ENCODE results near the gene KLF18.

KLF18 gene

DNA sequence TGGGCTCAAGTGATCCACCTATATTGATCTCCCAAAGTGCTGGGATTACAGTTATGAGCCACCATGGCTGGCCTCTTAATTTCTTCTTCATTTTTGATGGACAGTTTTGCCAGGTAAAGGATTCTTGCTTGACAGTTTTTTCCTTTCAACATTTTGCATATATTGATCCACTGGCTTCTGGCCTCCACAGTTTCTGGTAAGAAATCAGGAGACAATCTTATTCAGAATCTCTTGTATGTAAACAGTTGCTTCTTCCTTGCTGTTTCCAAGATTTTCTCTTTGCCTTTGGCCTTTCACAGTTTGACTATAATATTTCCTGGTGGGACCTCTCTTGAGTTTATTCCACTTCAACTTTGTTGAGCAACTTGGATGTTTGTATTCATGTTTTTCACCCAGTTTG, 20.1 kb upstream of the KLF18 start:
- Histone ChIP-seq H3K9ac (ENCODE audit: low read length) (no peak overlapping the region), H4K8ac (ENCODE audit: low read depth, low read length) (no peak overlapping the region), H2BK120ac (ENCODE audit: insufficient read depth, low read length, poor library complexity) (no peak overlapping the region), H3K27me3 (ENCODE audit: insufficient read depth, low read length) (no peaks in the 10 kb centered on the region), H3K4me3 (ENCODE audit: low read depth, low read length) (no peak overlapping the region), H4K91ac (ENCODE audit: low read depth, low read length) (no peak overlapping the region), H3K4ac (ENCODE audit: low read depth, low read length) (no peak overlapping the region), H3K9me3 (ENCODE audit: insufficient read depth, low read depth, low read length) (no peaks in the 10 kb centered on the region), H3K4me2 (ENCODE audit: low read length) (no peak overlapping the region), H2BK5ac (ENCODE audit: low read depth, low read length, poor library complexity) (no peak overlapping the region), H3K79me2 (ENCODE audit: control insufficient read depth, insufficient read depth, low read length, poor library complexity) (no peaks in the 10 kb centered on the region), H3K14ac (ENCODE audit: low read length) (no peak overlapping the region), H3K79me1 (ENCODE audit: low read length) (no peaks in the 10 kb centered on the region), H3K4me1 (ENCODE audit: control insufficient read depth in 1 of 2, insufficient read depth in 2 of 2, low read length in 2 of 2) (no peaks in the 10 kb centered on the region), H2AFZ (ENCODE audit: insufficient read depth, low read length, poor library complexity) (no peak overlapping the region), H3K36me3 (ENCODE audit: control insufficient read depth in 1 of 2, insufficient read depth in 2 of 2, low read length in 2 of 2) (no peaks in the 10 kb centered on the region), H3K27ac (ENCODE audit: low read depth, low read length) (no peak overlapping the region), H3K18ac (ENCODE audit: low read length) (no peak overlapping the region), H2BK12ac (ENCODE audit: low read length) (no peak overlapping the region), H3K23ac (ENCODE audit: low read length) (no peak overlapping the region), H2AK5ac (ENCODE audit: low read length) (no peak overlapping the region), H4K12ac (ENCODE audit: low read depth, low read length) (no peak overlapping the region)
- DNase-seq = no peak

DNA sequence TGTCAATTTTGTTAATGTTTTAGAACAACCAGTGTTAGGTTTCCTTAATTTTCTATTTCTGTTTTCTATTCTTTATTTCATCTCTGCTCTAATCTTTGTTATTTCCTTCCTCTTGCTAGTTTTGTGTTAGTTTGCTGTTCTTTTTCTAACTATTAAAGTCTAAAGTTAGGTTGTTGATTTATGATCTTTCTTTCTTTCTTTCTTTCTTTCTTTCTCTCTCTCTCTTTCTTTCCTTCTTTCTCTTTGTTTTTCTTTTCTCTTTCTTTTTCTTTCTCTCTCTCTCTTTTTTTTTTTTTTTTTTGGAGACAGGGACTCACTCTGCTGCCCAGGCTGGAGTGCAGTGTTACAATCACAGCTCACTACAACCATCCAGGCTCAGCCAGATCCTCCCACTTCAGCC, 17.4 kb upstream of the KLF18 start:
- Histone ChIP-seq H3K79me1 (ENCODE audit: low read length) (no peaks in the 10 kb centered on the region), H3K4me2 (ENCODE audit: low read length) (no peak overlapping the region), H3K9ac (ENCODE audit: low read length) (no peak overlapping the region), H3K79me2 (ENCODE audit: control insufficient read depth, insufficient read depth, low read length, poor library complexity) (no peaks in the 10 kb centered on the region), H2BK5ac (ENCODE audit: low read depth, low read length, poor library complexity) (no peak overlapping the region), H2AK5ac (ENCODE audit: low read length) (no peak overlapping the region), H2BK120ac (ENCODE audit: insufficient read depth, low read length, poor library complexity) (no peak overlapping the region), H3K27ac (ENCODE audit: low read depth, low read length) (no peak overlapping the region), H3K23ac (ENCODE audit: low read length) (no peak overlapping the region), H3K4me1 (ENCODE audit: control insufficient read depth in 1 of 2, insufficient read depth in 2 of 2, low read length in 2 of 2) (no peaks in the 10 kb centered on the region), H4K12ac (ENCODE audit: low read depth, low read length) (no peak overlapping the region), H3K36me3 (ENCODE audit: control insufficient read depth in 1 of 2, insufficient read depth in 2 of 2, low read length in 2 of 2) (no peaks in the 10 kb centered on the region), H2BK12ac (ENCODE audit: low read length) (no peak overlapping the region), H4K8ac (ENCODE audit: low read depth, low read length) (no peak overlapping the region), H3K14ac (ENCODE audit: low read length) (no peak overlapping the region), H3K4me3 (ENCODE audit: low read depth, low read length) (no peak overlapping the region), H3K4ac (ENCODE audit: low read depth, low read length) (no peak overlapping the region), H3K9me3 (ENCODE audit: insufficient read depth, low read depth, low read length) (no peaks in the 10 kb centered on the region), H3K18ac (ENCODE audit: low read length) (no peak overlapping the region), H3K27me3 (ENCODE audit: insufficient read depth, low read length) (no peaks in the 10 kb centered on the region), H4K91ac (ENCODE audit: low read depth, low read length) (no peak overlapping the region), H2AFZ (ENCODE audit: insufficient read depth, low read length, poor library complexity) (no peak overlapping the region)
- DNase-seq = no peak

DNA sequence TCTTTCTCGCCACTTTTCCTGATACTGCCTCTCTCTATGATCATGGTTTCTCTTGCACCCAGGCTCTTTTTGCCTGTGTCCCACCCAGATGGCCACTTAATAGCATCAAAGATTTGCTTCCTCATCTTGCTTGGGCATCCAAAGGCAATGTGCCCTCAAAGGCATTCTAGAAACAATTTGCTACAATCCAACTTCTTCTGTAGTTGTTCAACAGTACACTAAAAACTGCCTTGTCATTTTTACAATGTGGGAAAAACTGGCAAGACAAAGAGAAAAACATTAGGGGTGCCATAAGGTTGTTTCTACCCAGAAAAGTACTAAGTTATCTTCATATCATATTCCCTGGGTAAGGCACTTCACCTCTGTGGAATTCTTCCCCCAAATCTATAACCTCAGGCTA, 16.5 kb upstream of the KLF18 start:
- no peaks in the 10 kb centered on the region for H3K79me1 ChIP-seq (ENCODE audit: low read length)
- no peak overlapping the region for H3K27ac ChIP-seq (ENCODE audit: low read depth, low read length)
- no CpG with 5 or more reads among the region's 1 CpG for WGBS (ENCODE audit: extremely low coverage, insufficient coverage, insufficient read length)
- no peak overlapping the region for H3K4me2 ChIP-seq (ENCODE audit: low read length)
- H2AK5ac ChIP-seq (ENCODE audit: low read length) = no peak overlapping the region
- no peak overlapping the region for H2BK12ac ChIP-seq (ENCODE audit: low read length)
- no peak overlapping the region for H4K91ac ChIP-seq (ENCODE audit: low read depth, low read length)
- H2BK120ac ChIP-seq (ENCODE audit: insufficient read depth, low read length, poor library complexity) = no peak overlapping the region
- no peak overlapping the region for H2AFZ ChIP-seq (ENCODE audit: insufficient read depth, low read length, poor library complexity)
- no peak overlapping the region for H3K14ac ChIP-seq (ENCODE audit: low read length)
- no peaks in the 10 kb centered on the region for H3K4me1 ChIP-seq (ENCODE audit: control insufficient read depth in 1 of 2, insufficient read depth in 2 of 2, low read length in 2 of 2)
- no peaks in the 10 kb centered on the region for H3K36me3 ChIP-seq (ENCODE audit: control insufficient read depth in 1 of 2, insufficient read depth in 2 of 2, low read length in 2 of 2)
- H3K4ac ChIP-seq (ENCODE audit: low read depth, low read length) = no peak overlapping the region
- no peaks in the 10 kb centered on the region for H3K27me3 ChIP-seq (ENCODE audit: insufficient read depth, low read length)
- no peaks in the 10 kb centered on the region for H3K79me2 ChIP-seq (ENCODE audit: control insufficient read depth, insufficient read depth, low read length, poor library complexity)
- no peak overlapping the region for H3K4me3 ChIP-seq (ENCODE audit: low read depth, low read length)
- no peak overlapping the region for H3K9ac ChIP-seq (ENCODE audit: low read length)
- no peak overlapping the region for H4K12ac ChIP-seq (ENCODE audit: low read depth, low read length)
- no peak overlapping the region for H3K23ac ChIP-seq (ENCODE audit: low read length)
- H3K9me3 ChIP-seq (ENCODE audit: insufficient read depth, low read depth, low read length) = no peaks in the 10 kb centered on the region
- no peak for DNase-seq
- H2BK5ac ChIP-seq (ENCODE audit: low read depth, low read length, poor library complexity) = no peak overlapping the region
- H4K8ac ChIP-seq (ENCODE audit: low read depth, low read length) = no peak overlapping the region
- H3K18ac ChIP-seq (ENCODE audit: low read length) = no peak overlapping the region

DNA sequence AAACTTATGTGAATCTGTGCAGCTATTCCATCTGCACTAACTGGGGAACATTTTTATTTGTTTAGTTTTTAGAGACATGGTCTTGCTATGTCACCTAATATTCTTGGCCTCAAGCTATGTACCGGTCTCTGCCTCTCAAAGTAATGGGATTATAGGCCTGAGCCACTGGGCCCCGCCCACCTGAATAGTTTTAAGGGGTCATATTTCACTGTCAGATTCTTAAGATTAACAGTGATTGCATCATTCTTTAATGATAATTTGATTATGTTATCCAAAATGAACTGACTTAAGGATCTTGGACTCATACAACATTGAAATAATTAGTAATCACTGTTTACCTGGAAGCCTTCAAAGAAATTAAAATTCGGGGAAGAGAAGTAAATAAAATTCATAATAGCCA, 12.6 kb upstream of the KLF18 start:
- no peak overlapping the region for H3K18ac ChIP-seq (ENCODE audit: low read length)
- no peak overlapping the region for H4K91ac ChIP-seq (ENCODE audit: low read depth, low read length)
- H3K14ac ChIP-seq (ENCODE audit: low read length) = no peak overlapping the region
- no peak overlapping the region for H3K27ac ChIP-seq (ENCODE audit: low read depth, low read length)
- no peak overlapping the region for H3K23ac ChIP-seq (ENCODE audit: low read length)
- no peak overlapping the region for H4K12ac ChIP-seq (ENCODE audit: low read depth, low read length)
- H3K79me2 ChIP-seq (ENCODE audit: control insufficient read depth, insufficient read depth, low read length, poor library complexity) = no peaks in the 10 kb centered on the region
- no peak overlapping the region for H2BK12ac ChIP-seq (ENCODE audit: low read length)
- no peak overlapping the region for H2BK5ac ChIP-seq (ENCODE audit: low read depth, low read length, poor library complexity)
- no peak for DNase-seq
- no peaks in the 10 kb centered on the region for H3K27me3 ChIP-seq (ENCODE audit: insufficient read depth, low read length)
- no peak overlapping the region for H3K9ac ChIP-seq (ENCODE audit: low read length)
- H3K4me1 ChIP-seq (ENCODE audit: control insufficient read depth in 1 of 2, insufficient read depth in 2 of 2, low read length in 2 of 2) = no peaks in the 10 kb centered on the region
- H4K8ac ChIP-seq (ENCODE audit: low read depth, low read length) = no peak overlapping the region
- H3K4ac ChIP-seq (ENCODE audit: low read depth, low read length) = no peak overlapping the region
- no peak overlapping the region for H3K4me2 ChIP-seq (ENCODE audit: low read length)
- no peaks in the 10 kb centered on the region for H3K9me3 ChIP-seq (ENCODE audit: insufficient read depth, low read depth, low read length)
- no peak overlapping the region for H3K4me3 ChIP-seq (ENCODE audit: low read depth, low read length)
- H2AFZ ChIP-seq (ENCODE audit: insufficient read depth, low read length, poor library complexity) = no peak overlapping the region
- H3K79me1 ChIP-seq (ENCODE audit: low read length) = no peaks in the 10 kb centered on the region
- no peaks in the 10 kb centered on the region for H3K36me3 ChIP-seq (ENCODE audit: control insufficient read depth in 1 of 2, insufficient read depth in 2 of 2, low read length in 2 of 2)
- H2BK120ac ChIP-seq (ENCODE audit: insufficient read depth, low read length, poor library complexity) = no peak overlapping the region
- H2AK5ac ChIP-seq (ENCODE audit: low read length) = no peak overlapping the region
- no CpG with 5 or more reads among the region's 3 CpGs for WGBS (ENCODE audit: extremely low coverage, insufficient coverage, insufficient read length)

DNA sequence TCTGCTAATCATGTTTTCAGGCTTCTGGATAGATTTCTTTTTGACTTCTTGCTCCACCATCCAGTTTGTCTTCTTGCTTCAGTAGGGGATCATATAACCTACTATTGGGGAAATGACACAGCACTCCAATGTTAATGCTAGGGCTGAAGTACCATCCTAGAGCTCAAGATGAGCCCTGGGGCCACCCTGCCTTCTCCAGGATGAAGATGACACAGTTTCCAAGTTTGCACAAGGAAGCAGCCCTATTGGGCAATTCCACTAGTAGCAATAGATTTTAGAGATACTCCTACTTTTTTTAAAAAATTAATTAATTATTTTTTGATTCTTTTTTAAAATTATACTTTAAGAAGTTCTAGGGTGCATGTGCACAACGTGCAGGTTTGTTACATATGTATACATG, 11.3 kb upstream of the KLF18 start:
- H3K27ac ChIP-seq (ENCODE audit: low read depth, low read length) = no peak overlapping the region
- H2AK5ac ChIP-seq (ENCODE audit: low read length) = no peak overlapping the region

More for the DNA sequence above, 11.3 kb upstream of the KLF18 start:
- H4K12ac ChIP-seq (ENCODE audit: low read depth, low read length) = no peak overlapping the region
- H3K36me3 ChIP-seq (ENCODE audit: control insufficient read depth in 1 of 2, insufficient read depth in 2 of 2, low read length in 2 of 2) = no peaks in the 10 kb centered on the region
- no peak overlapping the region for H3K4me2 ChIP-seq (ENCODE audit: low read length)
- H3K9me3 ChIP-seq (ENCODE audit: insufficient read depth, low read depth, low read length) = no peaks in the 10 kb centered on the region
- no peak overlapping the region for H3K4me3 ChIP-seq (ENCODE audit: low read depth, low read length)
- no peak overlapping the region for H2BK5ac ChIP-seq (ENCODE audit: low read depth, low read length, poor library complexity)
- no peak overlapping the region for H3K4ac ChIP-seq (ENCODE audit: low read depth, low read length)
- no peaks in the 10 kb centered on the region for H3K4me1 ChIP-seq (ENCODE audit: control insufficient read depth in 1 of 2, insufficient read depth in 2 of 2, low read length in 2 of 2)
- H3K79me1 ChIP-seq (ENCODE audit: low read length) = no peaks in the 10 kb centered on the region
- no peak overlapping the region for H3K14ac ChIP-seq (ENCODE audit: low read length)
- H3K23ac ChIP-seq (ENCODE audit: low read length) = no peak overlapping the region
- no peak for DNase-seq
- no peaks in the 10 kb centered on the region for H3K27me3 ChIP-seq (ENCODE audit: insufficient read depth, low read length)
- no peaks in the 10 kb centered on the region for H3K79me2 ChIP-seq (ENCODE audit: control insufficient read depth, insufficient read depth, low read length, poor library complexity)
- H2BK12ac ChIP-seq (ENCODE audit: low read length) = no peak overlapping the region
- no peak overlapping the region for H2AFZ ChIP-seq (ENCODE audit: insufficient read depth, low read length, poor library complexity)
- no peak overlapping the region for H3K9ac ChIP-seq (ENCODE audit: low read length)
- H4K8ac ChIP-seq (ENCODE audit: low read depth, low read length) = no peak overlapping the region
- H4K91ac ChIP-seq (ENCODE audit: low read depth, low read length) = no peak overlapping the region
- WGBS (ENCODE audit: extremely low coverage, insufficient coverage, insufficient read length) = no CpG with 5 or more reads among the region's 1 CpG
- H2BK120ac ChIP-seq (ENCODE audit: insufficient read depth, low read length, poor library complexity) = no peak overlapping the region
- H3K18ac ChIP-seq (ENCODE audit: low read length) = no peak overlapping the region

Data from trophoblast cell (in vitro differentiated cells and primary cell).